Glutamatergic neuron (in vitro differentiated cells): ENCODE measurements around the gene MORC1. TPM values are rescaled to one million over a fixed set of nuclear protein-coding genes. Genes with fewer than 3 reads are reported as not detected.

ENCODE experiments used
- DNase-seq: peaks from one replicate; pipeline ENCODE4 v3.0.0; 2022
- H3K27ac Mint-ChIP-seq: one replicate; pipeline ENCODE4 v1.8.0; 2020; ENCODE audit warnings: mild to moderate bottlenecking, mixed read lengths, inconsistent platforms; ENCODE audit not compliant: unreplicated experiment
- H3K27me3 Mint-ChIP-seq: one replicate; pipeline ENCODE4 v1.8.0; 2020; ENCODE audit warnings: mild to moderate bottlenecking, moderate library complexity, mixed read lengths, inconsistent platforms; ENCODE audit not compliant: unreplicated experiment
- H3K36me3 Mint-ChIP-seq: one replicate; pipeline ENCODE4 v1.8.0; 2020; ENCODE audit warnings: mild to moderate bottlenecking, mixed read lengths, inconsistent platforms; ENCODE audit not compliant: unreplicated experiment
- H3K4me1 Mint-ChIP-seq: one replicate; pipeline ENCODE4 v1.8.0; 2020; ENCODE audit warnings: mild to moderate bottlenecking, low read depth, mixed read lengths, inconsistent platforms; ENCODE audit not compliant: unreplicated experiment
- H3K4me3 Mint-ChIP-seq: one replicate; pipeline ENCODE4 v1.8.0; 2020; ENCODE audit warnings: mild to moderate bottlenecking, mixed read lengths, inconsistent platforms; ENCODE audit not compliant: unreplicated experiment
- H3K9me3 Mint-ChIP-seq: one replicate; pipeline ENCODE4 v1.8.0; 2020; ENCODE audit warnings: mild to moderate bottlenecking, moderate library complexity, mixed read lengths, inconsistent platforms; ENCODE audit not compliant: unreplicated experiment
- CTCF ChIP-seq: fragments of 200-600 bp; sonication (generic); IDR thresholded peaks from one replicate; pipeline ENCODE4 v1.5.0; 2021; ENCODE audit not compliant: partially characterized antibody, unreplicated experiment
- total RNA-seq: library from RNA; stranded (reverse); fragmentation: NEBNext Ultra II Directional; extraction: Animal tissue kit (Norgen Biotek cat#: 25700); gene quantifications from one replicate; pipeline ENCODE4 v1.2.1, GENCODE V29; 2021; ENCODE audit not compliant: unreplicated experiment

The MORC1 gene
- total RNA-seq, 1 donor from 2014 or later = not detected

GRCh38 chr3:109045271-109046040 lies 72.5 kb downstream of the MORC1 start:
- no peak for DNase-seq
- TF ChIP-seq CTCF = no peak
- no peaks in the 10 kb centered on the region for H3K4me1 Mint-ChIP-seq
- no peak overlapping the region for H3K4me3 Mint-ChIP-seq
- no peak overlapping the region for H3K27ac Mint-ChIP-seq
- H3K36me3 Mint-ChIP-seq = no peaks in the 10 kb centered on the region
- peaks cover 1% of the 10 kb centered on the region for H3K9me3 Mint-ChIP-seq
- no peaks in the 10 kb centered on the region for H3K27me3 Mint-ChIP-seq

- peaks cover 2% of the 10 kb centered on the region for H3K27me3 Mint-ChIP-seq
- no peak for DNase-seq
- no peak overlapping the region for H3K27ac Mint-ChIP-seq
- H3K4me3 Mint-ChIP-seq = no peak overlapping the region
- H3K36me3 Mint-ChIP-seq = no peaks in the 10 kb centered on the region
- H3K4me1 Mint-ChIP-seq = peaks cover 12% of the 10 kb centered on the region
- TF ChIP-seq CTCF = no peak
- peaks cover 3% of the 10 kb centered on the region for H3K9me3 Mint-ChIP-seq
Measured at GRCh38 chr3:109035082-109035481, 82.9 kb downstream of the MORC1 start.

- Mint-ChIP-seq H3K27ac (no peak overlapping the region), H3K36me3 (no peaks in the 10 kb centered on the region), H3K27me3 (peaks cover 2% of the 10 kb centered on the region), H3K4me3 (no peak overlapping the region), H3K4me1 (peaks cover 12% of the 10 kb centered on the region), H3K9me3 (peaks cover 3% of the 10 kb centered on the region)
- no peak for TF ChIP-seq CTCF
- DNase-seq = no peak
Measured at GRCh38 chr3:109033000-109033660, 84.8 kb downstream of the MORC1 start.

GRCh38 chr3:109028753-109029152 lies 89.2 kb downstream of the MORC1 start:
- Mint-ChIP-seq H3K4me3 (no peak overlapping the region), H3K27me3 (peaks cover 4% of the 10 kb centered on the region), H3K27ac (no peak overlapping the region), H3K36me3 (no peaks in the 10 kb centered on the region), H3K4me1 (peaks cover 12% of the 10 kb centered on the region), H3K9me3 (peaks cover 3% of the 10 kb centered on the region)
- no peak for DNase-seq
- TF ChIP-seq CTCF = no peak

- no peak overlapping the region for H3K4me3 Mint-ChIP-seq
- no peak for DNase-seq
Measured at GRCh38 chr3:109026821-109027220, 91.1 kb downstream of the MORC1 start.

More at GRCh38 chr3:109026821-109027220, 91.1 kb downstream of the MORC1 start:
- no peak overlapping the region for H3K27ac Mint-ChIP-seq
- H3K9me3 Mint-ChIP-seq = no peaks in the 10 kb centered on the region
- peaks cover 13% of the 10 kb centered on the region for H3K4me1 Mint-ChIP-seq
- no peaks in the 10 kb centered on the region for H3K36me3 Mint-ChIP-seq
- no peak for TF ChIP-seq CTCF
- H3K27me3 Mint-ChIP-seq = peaks cover 2% of the 10 kb centered on the region
